Right lobe of liver (tissue), 6 donors: ENCODE results near the gene OST4. TPM values are rescaled to one million over a fixed set of nuclear protein-coding genes. Genes with fewer than 3 reads are reported as not detected.

ENCODE experiments used
- ATAC-seq, 4 donors: fragments of 200-7000 bp; cut with Tn5 transposase; one replicate each; pipeline ENCODE4 v1.9.1; 2020; ENCODE audit warnings: mild to moderate bottlenecking in 4 of 4, moderate library complexity in 4 of 4
- DNase-seq, 3 donors: peaks; one replicate each; pipeline ENCODE4 v3.0.0-alpha.2; 2020
- H3K27ac ChIP-seq, 3 donors: fragments of 200-600 bp; one replicate each; pipeline ENCODE4 v1.8.0; 2022
- H3K27me3 ChIP-seq, 2 donors: fragments of 200-600 bp; one replicate each; pipeline ENCODE4 v1.8.0; 2022
- H3K36me3 ChIP-seq, 4 donors: fragments of 200-600 bp; sonication (generic) in 1 of 4; one replicate each; pipeline versions ENCODE4 v1.5.1 to v1.8.0; 2017 to 2022; ENCODE audit warnings: control low read depth in 1 of 4
- H3K4me1 ChIP-seq, 4 donors: fragments of 200-600 bp; sonication (generic) in 1 of 4; one replicate each; pipeline versions ENCODE4 v1.5.1 to v1.8.0; 2017 to 2022; ENCODE audit warnings: control low read depth in 1 of 4
- H3K4me3 ChIP-seq, 3 donors: fragments of 200-600 bp; one replicate each; pipeline ENCODE4 v1.8.0; 2022
- H3K9me3 ChIP-seq, 4 donors: fragments of 200-600 bp; sonication (generic) in 1 of 4; one replicate each; pipeline versions ENCODE4 v1.5.1 to v1.8.0; 2017 to 2022; ENCODE audit warnings: control low read depth in 1 of 4
- POLR2A ChIP-seq: fragments of 450-650 bp; IDR thresholded peaks from one replicate; pipeline ENCODE4 v1.6.1; 2017; ENCODE audit warnings: antibody characterized with exemption, mild to moderate bottlenecking
- WGBS: methylation state at CpG from one replicate; pipeline ENCODE4 v1.1.6; 2018; ENCODE audit warnings: low coverage, low lambda C conversion rate; ENCODE audit not compliant: insufficient coverage; ENCODE audit errors: missing lambda C conversion rate; 5-methylcytosine and 5-hydroxymethylcytosine counted together
- intact Hi-C, 2 donors: fragments of 100-400 bp; cut with DNase I; formaldehyde crosslinking; loops; one replicate each; pipeline versions ENCODE4 v1.11.2 to v1.14.1; 2022
- total RNA-seq, 6 experiments: library from RNA; depleted of rRNA in 2 of 6; stranded (reverse); fragments of >200 nt in 2 of 6; fragmentation: NEBNext Ultra II Directional in 3 of 6; extraction: Animal tissue kit (Norgen Biotek cat#: 25700) in 3 of 6; gene quantifications; one replicate each; pipeline versions ENCODE4 v1.1.0 to v1.2.4, GENCODE V29; 2016 to 2023
- TF ChIP-seq, protein P1 (sequence below), 4 donors: fragments of 200-600 bp in 3 of 4; fragments of 450-650 bp in 1 of 4; IDR thresholded peaks; one replicate each; pipeline versions ENCODE4 v1.5.1 to v1.8.0; 2016 to 2022; ENCODE audit warnings: antibody characterized with exemption in 4 of 4, mild to moderate bottlenecking in 2 of 4
- donor health status: DM: no; HTN: yes; CAD: no.
- donor health status: DM: no; HTN: no; CAD: no.
- donor health status: DM: no; HTN: no; CAD: no.
- donor health status: DM: no; HTN: yes; CAD: no.
- donor health status: DM: no; HTN: yes; CAD: no.

OST4 gene
- total RNA-seq, 6 experiments from 2014 or later = 144 to 182 (median 161) TPM

DNA sequence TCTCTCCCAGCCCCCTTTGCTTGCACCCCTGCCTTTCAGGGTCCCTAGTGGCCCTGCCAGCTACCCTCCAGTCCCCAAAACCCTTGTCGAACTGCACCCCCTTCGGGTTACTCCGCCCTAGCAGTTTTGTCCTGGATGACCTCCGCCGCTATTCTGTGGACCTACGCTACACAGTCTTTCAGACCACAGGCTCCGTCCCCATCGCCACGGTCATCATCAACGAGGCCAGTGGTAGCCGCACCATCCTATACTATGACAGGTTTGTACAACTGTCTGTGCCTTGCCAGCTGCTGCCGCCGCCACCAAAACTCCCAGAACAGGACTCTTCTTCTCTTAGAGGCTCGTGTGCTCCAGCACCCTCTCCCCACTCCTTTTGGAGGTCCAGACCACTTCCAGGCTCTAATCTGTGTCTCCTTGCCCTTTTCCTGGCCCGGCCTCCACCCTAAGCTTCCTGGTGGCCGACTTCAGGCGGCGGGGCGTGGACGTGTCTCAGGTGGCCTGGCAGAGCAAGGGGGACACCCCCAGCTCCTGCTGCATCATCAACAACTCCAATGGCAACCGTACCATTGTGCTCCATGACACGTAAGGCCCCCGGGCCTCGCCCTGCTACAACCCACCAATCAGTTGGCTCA is 23.0 kb upstream of the OST4 start:
- H3K27ac ChIP-seq = peak overlapping the region; percentile 52 to 90 (median 78)
- no peaks in the 10 kb centered on the region for H3K9me3 ChIP-seq
- peaks cover 0 to 70% (median 23%) of the 10 kb centered on the region in 4 donors for H3K4me1 ChIP-seq
- intact Hi-C loops = loop anchor here (10.0 kb wide), 3 partner anchors 100 to 200 kb away; partner anchors contain the start of gene DNAJC5G (in 1 of the 2)
- ATAC-seq (peak in 1 of 4 donors; percentile 2), DNase-seq (no peak)
- peak overlapping the region in 2 of 3 donors; percentile 41 to 45 for H3K4me3 ChIP-seq
- no peaks in the 10 kb centered on the region for H3K27me3 ChIP-seq
- no peak for TF ChIP-seq POLR2A
- TF ChIP-seq, protein P1, sequence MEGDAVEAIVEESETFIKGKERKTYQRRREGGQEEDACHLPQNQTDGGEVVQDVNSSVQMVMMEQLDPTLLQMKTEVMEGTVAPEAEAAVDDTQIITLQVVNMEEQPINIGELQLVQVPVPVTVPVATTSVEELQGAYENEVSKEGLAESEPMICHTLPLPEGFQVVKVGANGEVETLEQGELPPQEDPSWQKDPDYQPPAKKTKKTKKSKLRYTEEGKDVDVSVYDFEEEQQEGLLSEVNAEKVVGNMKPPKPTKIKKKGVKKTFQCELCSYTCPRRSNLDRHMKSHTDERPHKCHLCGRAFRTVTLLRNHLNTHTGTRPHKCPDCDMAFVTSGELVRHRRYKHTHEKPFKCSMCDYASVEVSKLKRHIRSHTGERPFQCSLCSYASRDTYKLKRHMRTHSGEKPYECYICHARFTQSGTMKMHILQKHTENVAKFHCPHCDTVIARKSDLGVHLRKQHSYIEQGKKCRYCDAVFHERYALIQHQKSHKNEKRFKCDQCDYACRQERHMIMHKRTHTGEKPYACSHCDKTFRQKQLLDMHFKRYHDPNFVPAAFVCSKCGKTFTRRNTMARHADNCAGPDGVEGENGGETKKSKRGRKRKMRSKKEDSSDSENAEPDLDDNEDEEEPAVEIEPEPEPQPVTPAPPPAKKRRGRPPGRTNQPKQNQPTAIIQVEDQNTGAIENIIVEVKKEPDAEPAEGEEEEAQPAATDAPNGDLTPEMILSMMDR (IDR thresholded peaks at IDR 0.05) = no peak
- 65% methylated on average over 12 of the region's 24 CpGs for WGBS
- peaks cover 0 to 24% (median 12%) of the 10 kb centered on the region in 4 donors for H3K36me3 ChIP-seq

DNA sequence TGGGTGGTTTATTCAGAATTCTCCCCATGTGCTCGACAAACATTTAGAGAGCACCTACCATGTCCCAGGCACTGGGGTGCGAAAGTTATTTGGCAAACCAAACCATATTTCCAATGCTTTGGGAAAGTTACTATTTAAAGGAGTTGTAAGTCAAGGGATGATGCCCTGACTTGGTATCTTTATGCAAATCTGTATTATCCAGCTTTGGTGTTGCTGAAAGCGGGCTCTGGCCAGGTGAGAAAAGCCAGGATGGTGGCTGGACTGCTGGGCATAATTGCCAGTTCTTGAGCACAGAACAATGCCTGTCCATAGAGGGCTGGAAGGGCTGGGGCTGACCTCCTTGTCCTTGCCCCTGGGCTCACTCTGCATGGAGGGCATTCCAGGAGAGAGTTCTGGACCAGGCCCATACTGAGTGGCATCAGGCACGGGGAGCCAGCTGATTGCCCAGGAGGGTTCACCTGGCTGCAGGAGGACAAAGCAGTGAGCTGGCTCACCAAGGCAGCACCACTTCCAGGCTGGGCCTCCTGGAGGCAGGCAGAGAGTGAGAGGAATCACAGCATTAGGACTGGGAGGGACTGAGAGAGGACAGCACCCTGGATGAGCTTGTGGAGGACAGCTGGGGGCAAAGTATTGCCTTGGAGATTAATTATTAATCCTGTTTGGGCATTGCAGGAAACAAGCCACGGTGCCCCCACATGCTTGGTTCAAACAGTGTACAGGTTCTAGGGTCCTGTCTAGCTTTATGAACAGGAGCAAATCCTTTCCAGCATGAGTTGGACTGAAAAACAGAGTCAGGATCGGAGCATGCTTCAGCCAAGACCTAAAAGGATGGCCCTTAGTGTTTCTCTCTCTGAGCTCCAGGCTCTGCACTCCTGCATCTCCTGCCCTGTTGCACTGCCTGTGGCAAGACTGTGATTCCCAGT is 22.2 kb upstream of the OST4 start:
- Histone ChIP-seq H3K36me3 (peaks cover 0 to 16% (median 8%) of the 10 kb centered on the region in 4 donors), H3K27ac (peak overlapping the region; percentile 52 to 90 (median 78)), H3K4me1 (peaks cover 0 to 70% (median 23%) of the 10 kb centered on the region in 4 donors), H3K4me3 (peak overlapping the region; percentile 16 to 45 (median 41)), H3K9me3 (no peaks in the 10 kb centered on the region), H3K27me3 (no peaks in the 10 kb centered on the region)
- TF ChIP-seq POLR2A = peak; percentile 68
- TF ChIP-seq, protein P1 (IDR thresholded peaks at IDR 0.05) = peak in 1 of 4 donors; percentile 7
- intact Hi-C loops = loop anchor here (10.0 kb wide), 3 partner anchors 101 to 201 kb away; partner anchors contain the start of gene DNAJC5G (in 1 of the 2)
- 23% methylated on average over 4 of the region's 6 CpGs for WGBS
- DNase-seq (peak; percentile 61 to 95 (median 92)), ATAC-seq (peak; percentile 52 to 74 (median 68))

DNA sequence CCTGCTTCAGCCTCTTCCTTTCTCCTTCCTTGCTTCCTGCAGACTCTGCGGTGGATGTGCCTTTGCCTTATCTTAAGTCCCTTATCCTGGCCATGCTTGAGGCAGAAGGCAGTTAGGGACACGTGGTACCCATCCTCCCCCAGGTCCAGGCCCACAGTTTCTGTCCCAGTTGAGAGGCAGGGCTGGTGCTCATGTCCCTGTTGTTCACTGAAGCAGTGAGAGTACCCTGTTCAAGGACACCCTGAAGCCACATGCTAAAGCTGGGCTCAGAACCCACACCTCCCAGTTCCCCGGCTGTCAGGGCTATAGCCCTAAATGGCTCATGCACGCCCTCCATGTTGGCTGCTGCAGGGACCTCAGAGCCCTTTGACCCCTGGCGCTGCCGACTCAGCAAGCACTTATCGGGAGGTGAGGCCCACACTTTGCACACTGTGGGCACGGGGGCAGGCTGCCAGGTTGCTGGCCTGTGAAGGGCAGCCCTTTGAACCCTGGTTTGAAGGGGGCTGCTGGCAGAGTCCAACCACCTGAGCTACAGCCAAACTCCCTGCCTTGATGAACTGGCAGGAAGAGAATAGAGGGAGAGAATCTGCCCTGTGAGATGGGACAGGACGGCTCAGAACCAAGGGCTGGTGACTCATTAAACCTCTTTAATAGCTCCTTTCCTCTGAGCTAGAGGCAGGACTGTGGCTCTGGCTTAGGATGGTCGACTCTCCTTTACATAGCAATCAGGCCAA is 21.4 kb upstream of the OST4 start:
- no peaks in the 10 kb centered on the region for H3K27me3 ChIP-seq
- peaks cover 0 to 14% (median 6%) of the 10 kb centered on the region in 4 donors for H3K36me3 ChIP-seq
- TF ChIP-seq POLR2A = peak; percentile 19
- TF ChIP-seq, protein P1 (IDR thresholded peaks at IDR 0.05) = no peak
- H3K4me1 ChIP-seq = peaks cover 0 to 70% (median 23%) of the 10 kb centered on the region in 4 donors
- peak overlapping the region in 2 of 3 donors; percentile 78 to 90 for H3K27ac ChIP-seq
- ATAC-seq (peak; percentile 53 to 68 (median 57)), DNase-seq (peak; percentile 94 to 98 (median 96))
- intact Hi-C loops = loop anchor here (10.0 kb wide), 3 partner anchors 102 to 202 kb away; partner anchors contain the start of gene DNAJC5G (in 1 of the 2)
- peak overlapping the region; percentile 4 to 45 (median 16) for H3K4me3 ChIP-seq
- no peaks in the 10 kb centered on the region for H3K9me3 ChIP-seq
- 44% methylated on average over 8 of the region's 10 CpGs for WGBS
